HepG2 (cell line): Measurements from ENCODE around the gene ASAP2. TPM values are rescaled to one million over a fixed set of nuclear protein-coding genes. Genes with fewer than 3 reads are reported as not detected.

Experiments
- ATAC-seq: fragments of 200-7000 bp; cut with Tn5 transposase; 3 replicates; pipeline ENCODE4 v1.9.1; 2020; ENCODE audit warnings: mild to moderate bottlenecking, moderate library complexity
- BruUV-seq: library from RNA; stranded (reverse); fragments of 400-500 nt; replicated peaks from 2 replicates; lab custom pipeline; 2021; lab: Mats Ljungman, UMichigan
- CTCF ChIA-PET: fragments of 300-600 bp; formaldehyde crosslinking; extraction: SDS; loops from one replicate; lab custom pipeline; 2021; ENCODE audit warnings: low total read pairs, inconsistent platforms, low intra/inter-chr PET ratio; lab: Yijun Ruan, JAX
- POLR2A ChIA-PET: fragments of 350-600 bp; sonication (Branson Sonifier 250); formaldehyde crosslinking; loops from one replicate; lab custom pipeline; 2020; ENCODE audit warnings: antibody characterized with exemption, inconsistent platforms; lab: Yijun Ruan, JAX
- DNase-seq: peaks from one replicate; pipeline ENCODE4 v3.0.0-alpha.2; 2015; ENCODE audit warnings: low spot score
- FAIRE-seq: peaks from 3 replicates; lab custom pipeline; 2011; peaks lifted over from hg19 to GRCh38; lab: Jason Lieb, UNC
- H2AFZ ChIP-seq: one replicate; pipeline ENCODE4 v1.6.1; 2011; ENCODE audit warnings: low read length, inconsistent platforms
- H3K27ac ChIP-seq: fragments of 300-600 bp; 3 replicates; pipeline ENCODE4 v1.8.0; 2011; ENCODE audit warnings: mixed run types, mild to moderate bottlenecking, mixed read lengths, low read length, inconsistent platforms; ENCODE audit not compliant: insufficient read depth; ENCODE audit errors: extremely low read length
- H3K27me3 ChIP-seq, 2 experiments: fragments of 200-600 bp in 1 of 2; 2 replicates in 1 of 2; 3 replicates in 1 of 2; pipeline versions ENCODE4 v1.6.0 to v1.8.0; 2011; ENCODE audit warnings: low read length in 2 of 2, mild to moderate bottlenecking in 2 of 2, moderate library complexity in 2 of 2, inconsistent platforms in 1 of 2; ENCODE audit not compliant: insufficient read depth in 2 of 2, control insufficient read depth in 1 of 2
- H3K36me3 ChIP-seq, 2 experiments: fragments of 200-600 bp in 1 of 2; replicated peaks in 1 of 2; 2 replicates in 1 of 2; 3 replicates in 1 of 2; pipeline versions ENCODE4 v1.5.1 to v1.8.0; 2011; ENCODE audit warnings: low read length in 2 of 2, inconsistent platforms in 1 of 2; ENCODE audit not compliant: insufficient read depth in 2 of 2, control insufficient read depth in 1 of 2
- H3K4me1 ChIP-seq: 2 replicates; pipeline ENCODE4 v1.5.1; 2012; ENCODE audit warnings: low read length, inconsistent platforms; ENCODE audit not compliant: insufficient read depth
- H3K4me2 ChIP-seq: 2 replicates; pipeline ENCODE4 v1.6.0; 2011; ENCODE audit warnings: low read depth, low read length, inconsistent platforms
- H3K4me3 ChIP-seq, 3 experiments: fragments of 200-600 bp in 1 of 3; sonication (generic), shearing (Covaris generic) in 1 of 3; replicated peaks in 1 of 3; 2 replicates each; pipeline ENCODE4 v1.5.1; 2011 to 2016; ENCODE audit warnings: low read length in 3 of 3, inconsistent platforms in 2 of 3, low read depth in 2 of 3, mild to moderate bottlenecking in 2 of 3, control low read depth in 1 of 3, mixed read lengths in 1 of 3; ENCODE audit not compliant: insufficient read depth in 1 of 3
- H3K79me2 ChIP-seq: one replicate; pipeline ENCODE4 v1.6.1; 2011; ENCODE audit warnings: low read length, inconsistent platforms; ENCODE audit not compliant: insufficient read depth
- H3K9ac ChIP-seq: 2 replicates; pipeline ENCODE4 v1.6.0; 2011; ENCODE audit warnings: mild to moderate bottlenecking, low read depth, low read length, inconsistent platforms; ENCODE audit not compliant: insufficient read depth
- H3K9me3 ChIP-seq: 2 replicates; pipeline ENCODE4 v1.5.1; 2012; ENCODE audit warnings: mild to moderate bottlenecking, low read length
- H4K20me1 ChIP-seq: 2 replicates; pipeline ENCODE4 v1.6.0; 2011; ENCODE audit warnings: inconsistent platforms, mild to moderate bottlenecking, low read length, moderate library complexity; ENCODE audit not compliant: insufficient read depth
- ATAD3A ChIP-seq: sonication (generic); formaldehyde crosslinking; IDR thresholded peaks from 2 replicates; pipeline ENCODE4 v1.4.0; 2020; ENCODE audit warnings: missing genetic modification reagents
- CC2D1A ChIP-seq: sonication (generic); formaldehyde crosslinking; IDR thresholded peaks from 2 replicates; pipeline ENCODE4 v1.8.1; 2023; ENCODE audit warnings: mild to moderate bottlenecking, missing genetic modification reagents
- EHMT2 ChIP-seq: fragments of 200-600 bp; sonication (generic); IDR thresholded peaks from 2 replicates; pipeline ENCODE4 v1.7.0; 2017; ENCODE audit warnings: antibody characterized with exemption, low read depth, low read length, borderline replicate concordance
- FOSL2 ChIP-seq: sonication (generic); formaldehyde crosslinking; IDR thresholded peaks from 2 replicates; pipeline ENCODE4 v1.4.0; 2020; ENCODE audit warnings: missing genetic modification reagents
- KDM1A ChIP-seq: IDR thresholded peaks from 2 replicates; pipeline ENCODE4 v1.6.1; 2016; ENCODE audit warnings: missing compliant biosample characterization
- ZNF691 ChIP-seq: sonication (generic); formaldehyde crosslinking; IDR thresholded peaks from 2 replicates; pipeline ENCODE4 v1.4.0; 2020; ENCODE audit warnings: missing genetic modification reagents, low read depth, mild to moderate bottlenecking, borderline replicate concordance
- ZNF720 ChIP-seq: sonication (generic); formaldehyde crosslinking; IDR thresholded peaks from 2 replicates; pipeline ENCODE4 v1.4.0; 2020; ENCODE audit warnings: missing genetic modification reagents
- ZNF768 ChIP-seq: sonication (generic); formaldehyde crosslinking; IDR thresholded peaks from 2 replicates; pipeline ENCODE4 v1.4.0; 2020; ENCODE audit warnings: missing genetic modification reagents
- ZNF816 ChIP-seq: sonication (generic); formaldehyde crosslinking; IDR thresholded peaks from 2 replicates; pipeline ENCODE4 v1.8.0; 2022; ENCODE audit warnings: missing genetic modification reagents, mild to moderate bottlenecking, borderline replicate concordance
- WGBS: methylation state at CpG from one replicate; pipeline ENCODE4 v1.1.6; 2017; ENCODE audit warnings: low lambda C conversion rate; 5-methylcytosine and 5-hydroxymethylcytosine counted together
- in situ Hi-C: cut with HindIII; loops from 2 replicates; pipeline ENCODE4 v1.10.0; 2017; ENCODE audit warnings: low pct_unique_long_range_greater_than_20kb; ENCODE audit not compliant: extremely low pct_ligation_motif_present
- intact Hi-C: fragments of 100-400 bp; cut with micrococcal nuclease; formaldehyde crosslinking; loops from one replicate; pipeline ENCODE4 v1.10.0; 2022; ENCODE audit not compliant: unreplicated experiment
- polyA plus RNA-seq, 8 experiments: library from polyadenylated mRNA; depleted of rRNA in 3 of 8; stranded (reverse) in 7 of 8; unstranded in 1 of 8; fragments of >200 nt; fragmentation: Illumina TruSeq in 4 of 8; extraction: Trizol in 4 of 8; gene quantifications; 2 replicates each; pipeline versions ENCODE4 v1.2.1 to v1.2.3, GENCODE V29; 2011 to 2016; ENCODE audit warnings: low read depth in 4 of 8, missing spikeins in 1 of 8, mixed read lengths in 1 of 8; ENCODE audit not compliant: insufficient read depth in 1 of 8
- total RNA-seq, 5 experiments: library from RNA; depleted of rRNA; stranded (reverse); fragments of >200 nt; fragmentation: Illumina TruSeq; extraction: Trizol; gene quantifications; 2 replicates each; pipeline ENCODE4 v1.2.3, GENCODE V29; 2016; ENCODE audit warnings: low read depth in 1 of 5
- TF ChIP-seq, protein P1 (sequence below): sonication (generic); formaldehyde crosslinking; IDR thresholded peaks from 2 replicates; pipeline ENCODE4 v1.4.0; 2020; ENCODE audit warnings: missing genetic modification reagents, mild to moderate bottlenecking, borderline replicate concordance
- TF ChIP-seq, protein P2 (sequence below): sonication (generic); formaldehyde crosslinking; IDR thresholded peaks from 2 replicates; pipeline ENCODE4 v1.5.0; 2020; ENCODE audit warnings: missing genetic modification reagents

ASAP2 gene
- total and polyA plus RNA-seq, 2 of the 13 experiments (the other 11 are each of a cell fraction or from before 2014, with no cell fraction given), result 7.3 to 22.3 TPM

- FAIRE-seq (no peak), ATAC-seq (no peak), DNase-seq (no peak)
- Histone ChIP-seq H3K4me3 (no peak overlapping the region), H2AFZ (no peak overlapping the region), H3K27me3 (no peaks in the 10 kb centered on the region), H3K4me2 (no peak overlapping the region), H3K4me1 (peaks cover 24% of the 10 kb centered on the region), H3K9me3 (no peaks in the 10 kb centered on the region), H3K9ac (no peak overlapping the region), H4K20me1 (no peaks in the 10 kb centered on the region), H3K36me3 (no peaks in the 10 kb centered on the region), H3K79me2 (peaks cover 2% of the 10 kb centered on the region), H3K27ac (no peak overlapping the region)
- intact Hi-C loops, result no loop called here
- POLR2A ChIA-PET, result no interaction called here
- in situ Hi-C loops, result no loop called here
- no TSS peak for BruUV-seq
- no peak for TF ChIP-seq FOSL2 (CRISPR knock-in tag)
- TF ChIP-seq ZNF720 (CRISPR knock-in tag), result no peak
- TF ChIP-seq, protein P1, sequence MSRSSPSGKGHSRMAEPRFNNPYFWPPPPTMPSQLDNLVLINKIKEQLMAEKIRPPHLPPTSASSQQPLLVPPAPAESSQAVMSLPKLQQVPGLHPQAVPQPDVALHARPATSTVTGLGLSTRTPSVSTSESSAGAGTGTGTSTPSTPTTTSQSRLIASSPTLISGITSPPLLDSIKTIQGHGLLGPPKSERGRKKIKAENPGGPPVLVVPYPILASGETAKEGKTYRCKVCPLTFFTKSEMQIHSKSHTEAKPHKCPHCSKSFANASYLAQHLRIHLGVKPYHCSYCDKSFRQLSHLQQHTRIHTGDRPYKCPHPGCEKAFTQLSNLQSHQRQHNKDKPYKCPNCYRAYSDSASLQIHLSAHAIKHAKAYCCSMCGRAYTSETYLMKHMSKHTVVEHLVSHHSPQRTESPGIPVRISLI (CRISPR knock-in tag), result no peak
- TF ChIP-seq CC2D1A (CRISPR knock-in tag), result no peak
- TF ChIP-seq ATAD3A (CRISPR knock-in tag), result no peak
- TF ChIP-seq ZNF816 (CRISPR knock-in tag), result no peak
- WGBS, result 94% methylated on average over 12 of the region's 12 CpGs
- CTCF ChIA-PET, result no interaction called here
These were observed 84.7 kb downstream of the ASAP2 start for GRCh38 chr2:9291331-9291730.

DNA sequence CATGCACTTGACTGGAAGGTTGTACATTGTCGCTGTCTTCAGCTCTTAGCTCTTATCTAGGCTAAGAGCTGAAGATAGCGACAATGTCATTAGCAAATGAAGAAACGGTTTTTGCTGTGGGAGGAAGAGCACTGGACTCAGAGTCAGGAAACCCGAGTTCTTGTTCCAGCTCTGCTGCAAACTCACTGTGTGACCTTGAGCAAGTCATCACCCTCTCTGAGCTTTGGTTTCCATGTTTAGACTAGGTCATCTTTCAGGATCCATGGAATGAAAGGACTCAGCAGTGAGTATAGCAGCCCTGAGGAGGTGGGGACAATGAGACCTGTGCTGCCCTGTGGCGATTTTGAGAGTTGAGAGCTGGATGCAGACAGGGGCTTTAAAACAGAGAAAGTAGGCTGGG lies 85.3 kb downstream of the ASAP2 start:
- DNase-seq (no peak), ATAC-seq (no peak), FAIRE-seq (no peak)
- no peaks in the 10 kb centered on the region; the same call in 1 of the 2 replicates for H4K20me1 ChIP-seq
- WGBS, result 94% methylated on average over 5 of the region's 5 CpGs
- no peaks in the 10 kb centered on the region; a peak in 1 of 5 replicates for H3K36me3 ChIP-seq
- no peak overlapping the region for H3K9ac ChIP-seq
- no peak overlapping the region for H2AFZ ChIP-seq
- intact Hi-C loops (no loop called here), in situ Hi-C loops (no loop called here)
- H3K4me1 ChIP-seq, result peaks cover 24% of the 10 kb centered on the region
- H3K4me3 ChIP-seq, result no peak overlapping the region
- TF ChIP-seq ZNF691 (CRISPR knock-in tag) (0 out of 2 replicates have a peak, but pooled peaks have one; percentile 38), KDM1A (CRISPR knock-in tag) (0 out of 2 replicates have a peak, but pooled peaks have one; percentile 13), ZNF768 (CRISPR knock-in tag) (peak; percentile 85), EHMT2 (no peak)
- TF ChIP-seq, protein P2, sequence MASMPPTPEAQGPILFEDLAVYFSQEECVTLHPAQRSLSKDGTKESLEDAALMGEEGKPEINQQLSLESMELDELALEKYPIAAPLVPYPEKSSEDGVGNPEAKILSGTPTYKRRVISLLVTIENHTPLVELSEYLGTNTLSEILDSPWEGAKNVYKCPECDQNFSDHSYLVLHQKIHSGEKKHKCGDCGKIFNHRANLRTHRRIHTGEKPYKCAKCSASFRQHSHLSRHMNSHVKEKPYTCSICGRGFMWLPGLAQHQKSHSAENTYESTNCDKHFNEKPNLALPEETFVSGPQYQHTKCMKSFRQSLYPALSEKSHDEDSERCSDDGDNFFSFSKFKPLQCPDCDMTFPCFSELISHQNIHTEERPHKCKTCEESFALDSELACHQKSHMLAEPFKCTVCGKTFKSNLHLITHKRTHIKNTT (CRISPR knock-in tag), result no peak
- H3K9me3 ChIP-seq, result no peaks in the 10 kb centered on the region
- no peaks in the 10 kb centered on the region for H3K27me3 ChIP-seq
- no peak overlapping the region for H3K4me2 ChIP-seq
- ChIA-PET CTCF (no interaction called here), POLR2A (no interaction called here)
- peaks cover 2% of the 10 kb centered on the region for H3K79me2 ChIP-seq
- H3K27ac ChIP-seq, result no peak overlapping the region
- no TSS peak for BruUV-seq
